Skin of body (tissue), 2 donors: ENCODE results near the gene PIK3R6. TPM values are rescaled to one million over a fixed set of nuclear protein-coding genes. Genes with fewer than 3 reads are reported as not detected.

Source experiments
- DNase-seq: peaks from one replicate; lab custom pipeline; 2025; lab: John Stamatoyannopoulos, UW
- total RNA-seq: library from RNA; depleted of rRNA; stranded (reverse); fragments of >200 nt; gene quantifications from one replicate; pipeline ENCODE4 v1.2.3, GENCODE V29; 2014

The PIK3R6 gene, protein sequence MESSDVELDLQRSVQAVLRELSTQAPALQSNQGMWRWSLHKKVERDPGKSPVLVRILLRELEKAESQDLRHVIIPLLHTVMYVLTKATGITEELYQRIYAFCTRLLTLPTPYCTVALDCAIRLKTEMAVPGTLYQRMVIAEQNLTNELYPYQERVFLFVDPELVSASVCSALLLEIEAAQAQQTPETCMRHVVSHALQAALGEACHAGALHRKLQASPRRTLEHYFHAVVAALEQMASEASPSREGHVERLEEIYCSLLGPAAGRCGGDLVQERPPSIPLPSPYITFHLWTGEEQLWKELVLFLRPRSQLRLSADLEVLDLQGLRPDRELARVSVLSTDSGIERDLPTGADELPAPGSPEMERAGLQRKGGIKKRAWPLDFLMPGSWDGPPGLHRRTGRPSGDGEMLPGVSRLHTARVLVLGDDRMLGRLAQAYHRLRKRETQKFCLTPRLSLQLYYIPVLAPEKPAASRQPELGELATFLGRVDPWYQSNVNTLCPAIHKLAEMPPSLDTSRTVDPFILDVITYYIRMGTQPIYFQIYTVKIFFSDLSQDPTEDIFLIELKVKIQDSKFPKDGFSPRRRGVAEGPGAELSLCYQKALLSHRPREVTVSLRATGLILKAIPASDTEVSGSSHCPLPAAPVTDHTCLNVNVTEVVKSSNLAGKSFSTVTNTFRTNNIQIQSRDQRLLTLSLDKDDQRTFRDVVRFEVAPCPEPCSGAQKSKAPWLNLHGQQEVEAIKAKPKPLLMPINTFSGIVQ
- 1.1 TPM for total RNA-seq

DNA sequence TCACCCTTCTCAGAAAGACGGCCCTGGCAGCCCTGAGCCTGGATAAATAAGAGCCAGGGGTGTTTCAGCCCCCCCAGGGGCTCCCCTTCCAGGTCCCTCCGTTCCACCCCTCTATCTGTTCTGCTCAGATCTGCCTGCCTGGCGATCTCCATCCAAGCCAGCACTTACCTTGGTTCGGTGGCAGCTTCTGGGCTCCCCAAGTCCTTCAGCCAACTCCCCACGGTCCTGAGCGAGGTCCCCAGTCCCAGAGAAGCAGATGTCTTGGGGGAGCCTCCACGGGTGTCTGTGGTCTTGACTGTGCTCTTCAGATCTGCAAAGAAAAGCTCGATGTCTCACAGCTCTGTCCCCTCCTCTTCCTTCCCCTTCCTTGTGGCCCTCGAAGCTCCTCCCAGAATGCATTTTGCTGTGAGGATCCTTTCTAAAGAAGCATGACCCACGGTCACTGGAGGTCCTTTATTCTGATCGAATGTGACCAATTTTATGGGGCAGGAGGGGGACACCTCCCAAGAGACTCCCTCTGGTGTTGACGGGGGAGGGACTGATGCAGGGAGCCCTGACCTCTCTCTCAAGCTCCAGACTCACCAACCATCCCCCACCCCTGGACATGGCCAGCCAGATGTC, at the start of gene PIK3R6:
PIK3R6 (minus strand) TSS at position 314 of the 621 bp plus-strand sequence. CDS start 17,880 bp downstream, outside the sequence.
- DNase-seq: no peak

DNA sequence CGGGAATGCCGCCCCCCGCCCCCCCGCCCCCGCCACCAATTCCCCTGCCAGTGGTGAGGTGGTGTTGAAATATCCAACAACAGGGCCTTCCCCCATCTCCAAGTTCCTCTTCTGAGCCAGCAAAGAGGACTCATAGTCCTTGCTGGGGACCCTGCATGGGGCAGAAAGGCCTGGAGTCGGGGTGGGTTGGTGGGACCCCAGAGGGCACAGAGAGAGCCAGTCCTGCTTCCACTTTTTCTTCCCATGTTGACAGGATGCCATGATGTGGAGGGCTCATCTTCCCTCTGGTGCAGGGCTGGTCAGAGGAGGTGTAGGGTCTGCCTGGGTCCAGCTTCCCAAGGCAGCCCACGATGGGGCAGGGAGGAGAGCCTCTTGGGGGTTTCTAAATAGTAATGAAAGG, 49.0 kb upstream of the PIK3R6 start:
- no peak for DNase-seq

DNA sequence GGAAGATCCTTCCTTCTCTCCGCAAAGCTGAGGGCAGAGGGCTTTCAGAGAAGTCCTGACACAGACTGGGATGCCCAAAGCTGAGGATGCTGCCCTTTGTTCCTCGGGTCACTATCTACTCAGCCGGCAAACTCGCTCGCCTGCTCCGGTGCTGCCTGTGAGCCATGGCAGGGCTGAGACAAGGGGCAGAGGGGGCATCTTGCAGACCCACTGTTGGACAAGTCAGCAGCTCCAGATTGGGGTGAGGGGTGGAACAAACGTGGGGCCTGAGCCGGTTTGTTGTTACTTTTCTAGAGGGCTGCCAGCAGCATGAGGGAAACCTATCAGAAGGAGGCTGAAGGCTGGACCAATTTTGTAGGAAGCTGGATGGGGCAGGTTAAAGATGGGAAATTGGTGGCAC, 47.1 kb upstream of the PIK3R6 start:
- DNase-seq: no peak

DNA sequence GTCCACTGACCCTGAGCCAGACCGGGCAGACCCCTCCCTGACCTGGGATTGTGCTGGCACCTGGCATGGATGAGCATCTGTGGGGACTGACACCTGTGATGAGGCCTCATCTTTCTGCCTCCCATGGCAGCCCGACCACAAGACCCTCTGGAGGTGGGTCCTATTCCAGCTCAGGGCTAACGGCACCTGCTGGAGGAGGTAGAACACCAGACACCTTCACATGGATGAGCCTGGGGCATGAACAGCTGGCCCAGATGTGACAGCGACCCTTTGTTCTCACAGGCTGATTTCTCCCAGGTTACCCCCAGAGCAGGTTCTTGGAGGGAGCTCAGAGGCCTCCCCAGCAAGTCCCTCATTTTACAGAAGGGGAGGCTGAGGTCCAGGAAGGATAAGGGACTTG, 46.4 kb upstream of the PIK3R6 start:
- no peak for DNase-seq

DNA sequence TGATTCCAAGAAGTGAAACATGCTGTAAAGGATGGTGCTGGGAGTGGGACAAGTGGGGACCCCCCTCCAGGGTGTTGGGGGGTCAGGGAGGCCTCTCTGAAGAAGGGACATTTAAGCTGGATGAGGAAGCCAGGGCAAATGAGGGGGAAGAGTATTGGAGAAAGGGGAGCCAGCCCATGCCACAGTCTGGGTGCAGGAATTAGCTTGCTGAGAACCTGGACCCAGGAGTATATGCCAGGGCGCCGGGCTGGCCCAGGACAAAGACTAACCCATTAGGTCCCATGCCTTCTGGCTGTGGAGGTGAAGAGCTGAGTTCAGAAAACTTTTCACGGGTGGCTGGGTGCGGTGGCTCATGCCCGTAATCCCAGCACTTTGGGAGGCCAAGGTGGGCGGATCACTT, 45.6 kb upstream of the PIK3R6 start:
- DNase-seq: no peak

DNA sequence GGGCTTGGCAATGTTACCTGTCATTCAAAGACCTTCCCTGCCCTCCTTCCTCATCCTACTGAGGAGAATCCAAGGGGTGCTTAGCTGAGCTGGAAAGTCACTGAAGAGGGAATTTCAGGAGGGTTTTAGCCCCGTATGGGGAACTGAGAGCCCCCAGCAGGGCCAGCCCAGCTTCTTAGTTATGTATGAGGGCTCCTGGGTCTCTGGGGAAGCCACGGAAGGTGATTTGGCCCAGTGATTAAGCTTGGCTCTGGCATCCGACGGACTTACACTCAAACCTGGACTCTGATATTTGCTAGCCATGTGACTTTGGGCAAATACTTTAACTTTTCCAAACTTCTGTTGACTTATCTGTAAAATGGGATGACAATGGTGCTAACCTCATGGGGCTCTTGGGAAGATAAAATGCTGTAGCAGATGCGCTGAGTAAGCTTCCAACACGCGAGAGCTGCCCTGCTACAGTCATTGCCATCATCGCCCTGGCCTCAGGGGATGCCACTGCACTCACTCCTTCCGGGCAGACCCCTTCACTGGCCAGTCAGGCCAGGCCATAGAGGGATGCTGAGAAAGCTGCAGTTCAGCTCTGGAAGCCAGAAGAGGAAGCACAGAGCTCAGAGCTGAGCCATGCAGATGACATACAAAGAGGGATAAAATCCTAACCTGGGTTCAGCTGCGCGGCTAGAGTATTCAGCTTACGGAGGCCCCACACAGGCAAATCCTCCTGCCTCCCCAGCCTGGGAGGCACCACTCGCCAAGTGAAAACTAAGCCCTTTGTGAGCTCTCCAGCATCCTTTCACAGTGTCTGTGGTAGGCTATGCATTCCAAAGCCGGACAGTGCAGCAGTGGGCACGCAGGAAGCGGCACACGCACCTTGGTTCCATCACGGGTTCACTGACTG, 44.9 kb upstream of the PIK3R6 start:
- no peak for DNase-seq

DNA sequence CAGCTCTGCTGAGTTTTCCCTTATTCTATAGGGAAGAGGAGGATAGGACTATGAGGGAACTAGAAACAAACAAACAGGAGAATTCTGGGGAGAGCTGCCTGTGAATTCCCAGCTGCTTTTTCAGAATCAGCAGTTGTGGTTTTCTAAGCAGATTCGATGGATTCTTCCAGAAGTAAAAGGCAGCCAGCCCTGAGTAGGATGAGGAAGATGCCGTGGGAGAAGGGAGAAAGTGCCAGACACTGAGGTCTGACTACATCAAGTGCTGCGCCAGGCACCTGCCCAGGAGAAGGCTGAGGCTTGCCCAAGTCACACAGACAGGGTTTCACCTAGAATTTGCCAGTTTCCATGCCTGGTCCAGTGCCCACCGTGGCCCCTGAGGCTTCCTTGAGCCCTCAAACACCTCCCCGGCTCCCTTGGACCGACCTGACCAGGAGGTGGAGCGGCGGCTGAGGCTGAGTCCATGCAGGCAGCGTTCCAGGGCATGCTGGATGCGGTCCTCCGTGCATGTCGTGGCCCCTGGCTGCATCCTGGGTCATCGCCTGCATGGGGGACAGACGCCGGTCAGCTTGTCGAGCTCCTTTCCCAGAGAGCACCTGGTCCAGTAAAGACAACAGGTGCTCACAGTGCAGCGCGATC, 43.6 kb upstream of the PIK3R6 start:
- DNase-seq: no peak

DNA sequence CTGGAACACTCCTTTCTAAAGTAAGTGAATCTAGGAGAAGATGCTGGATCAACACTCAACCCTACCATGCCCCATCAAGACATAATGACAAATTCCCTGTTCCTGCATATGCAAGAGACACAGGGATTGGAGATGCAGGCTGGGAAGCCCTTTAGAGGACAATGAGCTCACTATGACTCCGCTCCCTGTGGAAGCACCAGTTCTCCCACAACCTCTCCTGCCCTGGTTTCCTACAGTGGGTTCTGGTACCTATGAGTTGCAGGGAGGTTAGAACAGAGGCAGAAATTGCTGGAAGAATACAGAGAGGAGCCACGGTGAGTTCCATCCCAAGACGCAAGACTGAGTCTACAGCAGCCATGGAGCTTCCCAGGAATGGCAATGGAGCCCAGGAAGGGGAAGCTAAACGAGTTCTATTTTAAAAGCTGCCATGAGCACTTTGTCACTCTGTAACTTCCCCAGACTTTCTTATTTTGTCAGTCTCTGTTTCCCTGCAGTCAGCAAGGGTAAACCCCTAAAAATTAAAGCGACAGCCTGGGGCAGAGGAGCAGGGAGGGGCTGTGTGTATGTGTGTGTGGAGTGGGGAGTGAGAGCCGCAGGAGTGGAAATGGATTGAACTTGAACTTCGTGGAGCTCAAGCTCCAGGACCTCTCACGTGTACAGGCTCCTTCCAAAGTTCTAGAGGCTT, 42.3 kb upstream of the PIK3R6 start:
- DNase-seq: no peak

DNA sequence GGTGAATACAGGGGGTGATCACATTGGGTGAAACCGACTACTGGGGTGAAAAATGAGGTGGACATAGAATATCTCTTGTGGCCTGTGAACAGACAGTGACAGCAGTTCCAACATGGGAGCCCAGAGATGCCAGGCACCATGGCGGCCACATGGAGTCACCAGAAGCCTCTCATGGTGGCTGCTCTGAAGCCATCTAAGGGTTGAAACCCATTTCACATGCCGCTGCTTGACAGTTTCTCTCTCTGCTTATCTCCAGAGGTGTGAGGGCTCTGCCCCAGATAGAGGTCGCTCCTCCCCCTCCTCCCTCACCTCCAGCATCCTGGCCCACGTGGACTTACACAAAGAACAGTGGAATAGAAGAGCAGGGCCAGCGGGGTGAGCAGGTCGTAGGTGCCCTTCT, 37.9 kb upstream of the PIK3R6 start:
- DNase-seq: no peak

DNA sequence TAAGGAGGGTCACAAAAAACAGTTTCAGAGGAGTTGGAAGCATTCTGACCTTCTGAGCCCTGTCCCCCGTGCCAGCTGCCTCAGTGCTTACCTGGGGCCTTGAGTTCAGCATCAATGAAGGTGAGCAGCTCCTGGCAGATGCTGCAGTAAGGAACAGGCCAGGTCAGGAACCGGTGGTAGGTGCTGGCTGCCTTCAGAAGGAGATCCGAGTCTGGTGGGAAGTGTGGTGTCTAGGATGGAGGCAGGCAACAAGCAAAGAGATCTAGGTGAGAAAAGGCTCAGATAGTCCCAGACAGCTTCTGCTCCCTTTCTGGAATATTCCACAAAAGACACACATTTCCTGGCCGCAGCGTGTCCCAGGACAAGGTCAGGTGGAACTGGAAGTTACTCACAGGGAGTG, 37.2 kb upstream of the PIK3R6 start:
- no peak for DNase-seq

DNA sequence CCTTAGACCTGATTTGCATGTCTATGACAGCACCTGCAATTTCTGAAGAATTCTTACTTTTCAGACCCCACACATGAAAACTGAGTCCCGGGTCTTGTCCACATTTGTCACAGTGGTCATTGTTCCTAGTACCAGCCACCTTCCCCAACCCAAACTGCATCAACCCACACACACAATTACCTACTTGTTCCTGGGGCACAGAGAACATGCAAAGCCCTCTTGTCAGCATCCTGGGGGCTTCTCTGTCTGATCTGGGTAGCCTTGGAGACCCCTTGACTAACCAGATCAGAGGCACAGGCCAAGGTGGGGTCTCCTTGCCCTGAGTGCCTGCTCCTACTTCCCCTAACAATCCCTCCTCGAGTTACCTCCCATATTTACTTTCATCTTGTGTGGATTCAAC, 36.7 kb upstream of the PIK3R6 start:
- no peak for DNase-seq

DNA sequence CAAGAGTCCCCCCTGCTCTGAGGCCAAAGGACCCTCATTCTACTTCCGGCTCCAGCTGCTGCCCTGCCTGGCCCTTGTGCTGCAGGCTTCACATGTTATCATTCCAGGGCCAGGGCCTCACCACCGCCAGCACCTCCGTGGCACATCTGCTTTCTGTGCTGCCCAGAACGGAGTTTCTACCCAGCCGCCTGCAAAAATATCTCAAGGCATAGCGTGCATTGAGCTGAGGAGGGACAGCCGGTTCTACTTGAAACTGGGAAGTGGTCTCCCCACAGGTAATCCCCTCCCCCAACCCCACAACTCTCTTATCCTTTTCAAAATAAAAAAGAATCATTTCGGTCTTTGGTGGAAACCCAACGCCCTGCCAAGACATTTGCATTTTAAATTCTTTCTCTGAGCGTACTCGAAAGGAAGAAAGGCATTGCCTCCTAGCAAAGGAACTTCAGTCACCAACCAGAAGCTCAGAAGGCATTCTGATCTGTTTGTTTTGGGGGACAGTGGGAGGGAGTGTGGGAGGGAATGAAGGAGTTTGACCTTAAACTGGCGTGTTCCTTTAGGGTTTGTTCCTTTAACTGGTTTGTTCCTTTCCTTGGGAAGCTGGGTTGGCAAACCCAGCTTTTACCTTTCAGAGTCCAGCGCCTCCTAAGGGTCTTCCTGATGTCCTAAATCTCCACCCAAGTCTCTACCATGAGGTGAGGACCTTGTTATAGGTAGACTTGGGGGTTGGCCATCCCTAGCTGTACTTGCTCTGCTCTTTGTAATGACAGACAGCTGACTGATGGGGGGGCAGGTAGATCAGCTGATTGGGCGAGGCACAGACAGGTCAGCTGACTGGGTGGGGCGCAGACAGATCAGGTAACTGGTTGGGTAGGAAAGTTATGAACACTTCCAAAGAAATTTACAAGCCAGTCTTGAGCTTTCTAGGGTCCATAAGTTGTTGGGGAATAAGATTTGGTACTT, 33.4 kb upstream of the PIK3R6 start:
- DNase-seq: no peak

DNA sequence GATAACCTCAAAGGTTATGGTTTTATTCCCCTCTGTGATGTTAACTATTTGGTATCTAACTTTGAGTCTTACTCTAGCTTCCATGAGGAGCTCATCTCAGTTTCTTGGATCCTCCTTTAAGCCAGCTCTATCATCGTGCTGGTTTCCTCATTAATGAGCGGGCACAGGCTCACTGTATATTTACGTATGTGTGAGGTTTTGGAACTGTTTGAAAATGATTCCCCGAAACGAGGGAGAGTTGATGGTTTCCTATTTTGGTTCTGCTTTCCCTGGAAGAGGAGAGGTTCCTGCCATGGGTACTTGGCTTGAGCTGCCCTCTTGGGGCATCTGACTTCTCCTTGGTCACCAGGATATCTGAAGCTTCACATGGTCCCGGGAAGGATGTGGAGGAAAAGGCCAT, 32.7 kb upstream of the PIK3R6 start:
- DNase-seq: no peak

DNA sequence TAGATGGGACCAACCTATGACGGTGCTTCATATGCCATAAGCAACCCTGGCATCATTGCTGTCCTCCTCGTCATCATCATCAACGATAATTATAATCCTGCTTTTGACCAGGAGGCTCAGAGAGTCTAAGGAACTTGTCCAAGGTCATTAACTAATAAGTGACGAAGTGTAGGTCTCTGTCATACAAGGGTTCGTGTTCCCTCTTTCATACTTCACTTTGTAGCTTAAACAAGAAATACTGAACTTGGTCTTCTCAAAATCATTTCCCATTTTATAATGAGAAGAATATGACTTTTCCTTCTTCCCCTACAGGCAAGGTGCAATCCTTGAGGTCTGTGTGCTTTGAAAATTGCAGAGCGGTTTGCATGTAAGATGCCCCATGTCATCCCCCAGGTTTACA, 31.2 kb upstream of the PIK3R6 start:
- no peak for DNase-seq

DNA sequence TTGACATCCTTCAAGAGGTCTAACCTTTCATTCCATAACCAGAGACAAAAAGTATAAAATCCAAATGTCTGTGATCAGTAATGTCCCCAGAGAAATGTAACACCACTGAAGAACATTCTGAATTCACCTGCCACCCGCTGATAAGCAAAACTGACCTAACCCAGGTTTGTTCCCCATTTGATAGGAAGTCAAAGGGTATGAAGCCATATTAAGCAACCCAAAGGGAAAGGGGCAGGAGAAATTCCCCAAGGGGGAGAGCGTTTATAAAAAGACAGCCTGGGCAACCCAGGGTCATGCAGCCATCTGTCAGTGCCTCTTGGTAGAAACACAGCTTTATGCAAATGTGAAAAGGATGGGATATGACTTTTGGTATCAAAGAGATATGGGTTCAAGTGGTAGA, 30.7 kb upstream of the PIK3R6 start:
- no peak for DNase-seq

DNA sequence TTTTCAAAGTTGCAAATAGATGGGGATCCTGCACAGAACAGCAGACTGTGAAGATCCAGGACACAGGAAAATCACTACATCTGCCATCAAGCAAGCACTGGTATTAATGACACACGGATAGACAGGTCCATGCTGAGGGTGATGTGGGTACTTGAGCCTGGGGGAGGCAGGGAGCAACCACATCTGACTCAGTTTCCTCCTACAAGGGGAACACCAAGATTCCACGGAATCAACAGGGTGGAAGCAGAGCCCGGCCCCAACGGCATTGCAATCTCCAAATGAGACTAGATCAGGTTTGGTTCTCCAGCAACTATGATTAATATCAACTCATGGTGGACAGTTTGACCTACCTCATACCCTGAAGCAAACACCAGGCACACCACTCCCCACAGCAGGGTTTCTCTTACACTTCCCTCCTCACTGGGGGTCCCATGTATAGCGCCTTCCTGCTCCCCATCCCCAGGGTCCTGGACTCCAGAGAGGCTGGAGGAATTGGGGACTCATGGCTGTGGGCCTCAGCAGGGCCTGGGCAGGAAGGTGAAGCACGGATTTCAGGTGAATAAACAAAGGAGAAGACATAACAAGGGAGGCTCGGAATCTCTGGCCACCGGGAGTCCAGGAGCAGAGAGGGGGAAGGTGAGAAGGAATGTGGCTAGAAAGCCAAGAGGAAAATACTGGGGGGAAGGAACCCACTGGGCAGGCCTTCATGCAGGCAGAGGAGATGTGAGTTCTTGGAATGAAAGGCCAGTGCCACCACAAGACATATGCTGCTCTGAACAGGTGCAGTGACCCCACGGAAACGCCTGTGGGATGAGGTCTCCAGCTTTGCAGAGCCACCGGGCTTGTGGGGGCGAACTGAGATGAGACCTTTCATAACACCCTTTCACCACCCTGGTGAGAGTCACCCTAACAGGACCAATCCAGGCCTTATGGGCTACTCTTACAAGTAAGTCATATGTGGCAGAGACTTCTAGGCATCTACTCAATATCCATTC, 29.5 kb upstream of the PIK3R6 start:
- no peak for DNase-seq

DNA sequence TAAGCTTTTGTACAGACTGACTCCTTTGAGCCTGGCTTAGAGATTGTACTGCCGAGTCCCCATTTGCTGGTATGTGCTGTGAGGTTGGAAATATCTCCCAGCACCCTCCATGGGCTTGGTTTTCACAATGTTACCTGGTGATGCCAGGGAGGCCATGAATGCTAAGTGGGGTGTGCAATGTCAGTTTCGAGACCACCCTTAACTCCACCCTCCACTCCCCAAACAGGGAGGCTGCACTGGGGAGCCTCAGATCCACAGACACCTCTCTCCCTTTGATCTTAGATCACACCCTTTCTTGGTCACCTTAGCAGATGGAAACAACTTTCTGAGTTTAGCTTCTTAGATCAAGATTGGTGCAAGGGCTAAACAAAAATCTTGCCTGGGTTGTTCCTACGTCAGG, 28.6 kb upstream of the PIK3R6 start:
- DNase-seq: no peak
